HG03175 (cell line): ENCODE results near the gene FILIP1.

ENCODE experiments used
- ATAC-seq: cut with Tn5 transposase; IDR thresholded peaks from one replicate; pipeline ENCODE4 v1.9.1; 2021; ENCODE audit warnings: mild to moderate bottlenecking, moderate library complexity; ENCODE audit not compliant: unreplicated experiment

Gene FILIP1

DNA sequence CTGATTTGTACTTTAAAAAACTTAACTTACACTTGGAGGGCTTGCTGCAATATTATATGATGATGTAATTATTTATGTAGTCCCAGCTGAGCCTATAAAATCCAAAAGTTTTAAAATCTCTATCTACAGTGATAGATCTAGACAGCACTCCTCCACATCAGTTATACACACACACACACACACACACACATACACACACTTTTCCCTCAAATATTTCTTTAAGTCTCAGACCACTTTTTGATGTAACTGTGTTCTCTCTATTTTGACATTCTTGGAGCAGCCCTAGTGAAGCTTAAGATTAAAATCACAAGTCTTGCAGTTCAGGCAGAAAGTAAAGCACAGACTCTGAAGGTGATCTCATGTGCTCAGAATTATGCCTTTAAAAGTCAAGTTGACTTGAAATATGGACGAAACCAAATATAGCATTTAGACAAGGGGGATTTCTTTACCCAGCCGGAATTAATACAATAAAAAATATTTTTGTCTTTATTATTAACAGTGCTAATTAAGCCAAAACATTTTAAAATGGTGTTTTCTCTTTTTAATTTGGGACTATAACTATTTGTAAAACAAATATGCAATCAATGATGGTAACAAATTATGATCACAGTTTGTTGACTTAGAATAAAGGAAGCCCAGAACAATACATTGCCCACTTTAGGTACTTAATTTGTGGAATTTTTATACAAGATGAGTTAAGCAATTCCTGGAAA lies 145.5 kb downstream of the FILIP1 start:
- no peak for ATAC-seq

DNA sequence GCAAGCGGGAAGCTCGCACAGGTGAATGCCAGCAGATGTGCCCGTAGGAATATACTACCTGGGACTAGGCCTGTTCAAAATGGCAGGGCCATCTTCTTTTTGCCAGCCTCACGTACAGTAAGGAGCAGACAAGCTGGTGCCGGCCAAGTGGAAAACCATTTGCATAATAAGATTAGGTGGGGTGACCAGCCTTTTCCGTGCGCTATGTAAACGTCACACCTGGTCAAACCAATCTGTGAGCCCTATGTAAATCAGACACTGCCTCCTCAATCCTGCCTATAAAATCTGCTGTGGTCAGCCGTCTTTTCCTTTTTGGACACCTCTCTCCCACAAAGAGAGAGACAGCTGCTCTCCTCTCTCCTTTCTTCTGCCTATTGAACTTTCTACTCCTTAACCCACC lies 148.2 kb downstream of the FILIP1 start:
- ATAC-seq = no peak

- ATAC-seq = no peak
Measured at GRCh38 chr6:75344455-75344854, 149.1 kb downstream of the FILIP1 start.

- no peak for ATAC-seq
Measured at GRCh38 chr6:75344021-75344420, 149.6 kb downstream of the FILIP1 start.

DNA sequence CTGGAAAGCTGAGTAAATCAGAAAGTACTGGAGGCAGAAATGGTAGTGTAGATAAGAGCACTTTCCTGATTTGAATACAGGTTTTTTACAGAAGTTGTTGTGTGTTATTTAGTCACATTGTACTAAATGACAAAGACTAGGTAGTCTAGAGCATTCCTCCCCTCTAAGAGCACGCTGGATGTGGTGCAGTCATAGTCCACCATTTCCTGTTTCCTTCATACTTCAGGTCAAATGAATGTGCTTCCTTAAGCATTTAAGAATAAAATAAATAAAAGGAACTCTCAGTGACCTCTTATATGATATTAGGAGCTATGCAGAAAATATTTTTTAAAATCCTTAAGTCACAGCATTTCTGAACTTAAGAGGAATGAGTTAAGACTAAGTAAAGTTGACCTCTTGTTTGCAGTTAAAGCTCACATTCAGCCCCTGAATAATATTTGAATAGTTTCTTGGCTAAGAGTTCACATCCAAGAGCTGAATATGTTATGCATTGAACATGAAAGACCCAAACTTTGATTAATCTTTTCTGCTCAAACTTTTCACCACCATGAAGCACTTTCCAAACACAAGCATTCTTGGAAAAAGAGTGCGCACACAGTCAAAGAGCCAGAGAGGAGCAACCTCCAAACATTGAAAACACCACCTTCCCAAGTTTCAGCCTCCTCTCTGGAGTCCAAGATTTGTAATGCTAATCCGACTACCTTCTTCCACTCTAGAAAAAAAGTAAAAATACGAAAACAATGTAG lies 155.6 kb downstream of the FILIP1 start:
- ATAC-seq = no peak

GRCh38 chr6:75334266-75335040 lies 159.1 kb downstream of the FILIP1 start:
- no peak for ATAC-seq

DNA sequence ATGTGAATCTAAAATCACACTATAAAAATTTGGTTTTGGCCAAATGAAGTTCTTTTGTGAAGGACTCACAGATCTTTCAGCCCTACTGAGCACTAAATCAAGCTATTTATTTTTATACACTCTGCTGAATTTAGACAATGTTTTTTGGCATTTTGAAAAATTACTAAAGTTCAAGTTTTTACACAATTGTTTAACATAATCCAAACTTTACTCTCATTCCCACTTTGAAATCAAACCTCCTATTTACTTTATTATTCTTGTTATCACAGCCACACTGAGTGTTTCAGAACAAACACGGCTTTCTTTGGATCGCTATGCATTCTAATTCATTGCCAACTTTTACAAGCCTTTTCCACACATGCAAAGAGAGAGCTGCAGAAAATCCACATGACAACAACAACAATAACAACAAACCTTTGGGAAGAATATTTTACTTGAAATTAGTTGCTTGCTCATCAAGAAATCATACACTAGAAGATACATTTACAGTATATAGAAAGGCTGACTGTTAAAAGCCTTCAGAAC lies 159.9 kb downstream of the FILIP1 start:
- ATAC-seq = no peak

DNA sequence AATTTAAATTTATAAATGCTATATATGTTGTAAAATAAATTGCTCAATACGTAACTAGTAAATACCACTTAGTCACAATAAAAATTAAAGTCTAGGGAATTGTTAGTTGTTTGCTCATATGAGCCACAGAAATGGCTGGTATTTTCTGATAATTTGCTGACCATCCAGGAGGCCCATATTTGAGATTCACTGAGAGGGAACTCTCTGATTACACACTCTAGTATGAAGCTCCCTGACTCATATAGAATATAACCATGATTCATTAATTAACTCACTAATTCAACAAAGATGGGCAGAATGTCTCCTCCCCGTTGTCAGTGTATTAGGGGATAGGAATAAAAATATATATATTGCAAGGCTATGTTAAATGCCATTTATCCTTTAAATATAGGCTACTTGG lies 162.4 kb downstream of the FILIP1 start:
- ATAC-seq = no peak

DNA sequence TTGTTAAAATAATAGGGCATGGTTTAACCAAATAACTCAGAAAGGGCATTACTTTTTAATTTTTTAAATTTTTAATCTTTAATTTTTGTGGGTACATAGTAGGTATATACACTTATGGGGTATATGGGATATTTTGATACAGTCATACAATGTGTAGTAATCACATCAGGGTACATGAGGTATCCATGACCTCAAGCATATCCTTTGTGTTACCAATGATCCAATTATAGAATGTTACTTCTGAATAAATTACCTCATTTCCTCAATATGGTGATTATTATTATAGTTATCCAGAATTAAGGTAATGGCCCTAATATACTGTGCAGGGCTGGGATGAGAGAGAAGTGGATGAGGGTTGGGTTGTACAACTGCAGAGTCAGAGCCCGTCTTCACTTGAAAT lies 163.9 kb downstream of the FILIP1 start:
- no peak for ATAC-seq

DNA sequence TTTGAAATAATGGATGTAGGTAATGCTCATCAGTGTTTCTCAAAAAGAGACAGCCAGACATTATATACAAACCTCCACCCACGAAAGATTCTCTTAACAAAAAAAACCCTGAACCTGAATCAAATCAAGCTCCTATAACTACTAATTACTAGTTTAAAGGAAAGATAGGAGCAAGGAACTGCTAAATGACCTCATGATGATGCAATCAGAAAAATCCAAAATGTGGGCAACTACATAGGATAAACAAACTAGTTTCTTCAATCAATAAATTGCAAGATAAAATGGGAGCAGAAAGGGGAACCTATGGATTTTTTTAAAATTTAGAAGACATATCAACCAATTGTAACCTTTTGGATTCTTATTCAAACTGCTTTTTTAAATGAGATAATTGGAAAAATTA lies 165.8 kb downstream of the FILIP1 start:
- no peak for ATAC-seq

GRCh38 chr6:75326557-75327258 lies 166.9 kb downstream of the FILIP1 start:
- ATAC-seq = no peak

- no peak for ATAC-seq
Measured at GRCh38 chr6:75318900-75319299, 174.7 kb downstream of the FILIP1 start.

DNA sequence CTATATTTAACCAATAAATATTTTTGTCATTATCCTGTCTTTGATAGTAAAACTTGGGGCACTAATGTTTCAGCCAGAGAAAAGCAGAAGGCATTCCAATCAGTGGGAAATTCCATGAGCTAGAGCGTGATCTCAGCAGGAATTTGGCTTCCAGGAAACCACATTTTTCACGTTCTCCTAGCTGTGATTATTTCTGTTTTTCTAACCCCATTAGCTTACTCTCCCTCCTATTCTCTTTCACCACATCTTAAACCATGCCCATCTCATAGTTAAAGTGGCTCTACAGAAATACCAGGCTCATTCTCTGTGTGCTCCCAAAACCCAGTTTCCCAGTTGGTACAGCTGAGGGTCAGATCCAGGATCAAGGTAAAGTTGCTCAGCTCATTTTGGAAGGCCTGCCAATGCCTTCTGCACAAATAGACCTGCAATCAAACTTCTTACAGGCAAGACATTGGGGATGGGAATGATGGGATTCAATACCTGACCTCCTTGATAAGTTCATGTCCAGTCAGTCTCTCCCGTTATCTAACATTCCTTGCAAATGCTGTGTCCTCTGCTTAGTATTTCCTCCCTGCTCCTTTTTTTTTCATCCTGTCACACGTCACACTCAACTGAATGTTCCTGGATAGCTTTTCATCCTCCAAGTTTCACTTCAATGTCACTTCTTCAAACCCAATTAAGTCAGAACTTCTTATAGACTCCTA lies 175.9 kb downstream of the FILIP1 start:
- ATAC-seq = no peak

DNA sequence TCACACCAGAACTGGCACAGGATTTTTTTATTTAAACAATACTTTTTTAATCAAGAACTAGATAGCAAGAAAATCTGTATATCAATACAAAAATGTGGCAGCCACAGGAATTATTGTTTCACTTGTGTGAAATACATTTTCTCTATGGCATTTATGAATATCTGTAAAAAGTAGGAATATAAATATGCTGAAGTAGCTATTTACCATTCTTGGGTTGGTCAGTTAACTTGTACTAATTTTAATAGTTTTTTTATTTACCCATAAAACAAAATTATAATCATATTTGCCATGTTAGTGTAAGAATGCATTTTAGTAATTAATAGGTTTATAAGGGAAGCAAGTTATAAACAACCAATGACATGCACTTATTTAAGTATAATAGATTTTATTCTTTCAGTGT lies 177.6 kb downstream of the FILIP1 start:
- ATAC-seq = no peak

GRCh38 chr6:75308250-75308988 lies 185.2 kb downstream of the FILIP1 start:
- no peak for ATAC-seq

DNA sequence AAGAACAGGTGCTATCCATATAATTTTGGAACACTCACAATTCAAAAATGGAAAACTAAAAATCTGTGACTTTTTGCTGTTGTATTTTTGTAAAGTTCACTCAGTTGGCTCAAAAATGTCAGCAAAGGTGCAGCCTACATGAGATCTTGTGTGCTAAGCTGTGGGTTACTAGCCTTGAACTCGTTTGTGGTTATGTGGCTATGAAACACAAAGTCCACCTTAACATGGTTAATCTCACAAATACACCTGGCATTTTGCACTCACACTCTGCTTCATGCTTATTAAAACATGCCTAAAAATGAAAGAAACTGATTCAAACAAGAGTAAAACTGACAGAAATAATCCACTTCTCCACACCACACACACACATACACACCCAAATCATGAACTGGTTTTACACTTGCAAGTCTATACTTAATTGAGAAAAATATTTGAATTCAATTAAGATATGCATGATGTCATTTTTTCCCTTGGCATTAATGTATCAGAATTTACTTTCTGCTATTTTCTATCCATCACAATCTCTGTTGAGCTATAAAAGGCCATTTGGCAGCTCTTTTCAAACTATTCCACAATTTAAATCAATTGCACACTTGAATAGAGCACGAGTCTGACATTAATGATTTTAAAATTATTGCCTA lies 186.1 kb downstream of the FILIP1 start:
- no peak for ATAC-seq

DNA sequence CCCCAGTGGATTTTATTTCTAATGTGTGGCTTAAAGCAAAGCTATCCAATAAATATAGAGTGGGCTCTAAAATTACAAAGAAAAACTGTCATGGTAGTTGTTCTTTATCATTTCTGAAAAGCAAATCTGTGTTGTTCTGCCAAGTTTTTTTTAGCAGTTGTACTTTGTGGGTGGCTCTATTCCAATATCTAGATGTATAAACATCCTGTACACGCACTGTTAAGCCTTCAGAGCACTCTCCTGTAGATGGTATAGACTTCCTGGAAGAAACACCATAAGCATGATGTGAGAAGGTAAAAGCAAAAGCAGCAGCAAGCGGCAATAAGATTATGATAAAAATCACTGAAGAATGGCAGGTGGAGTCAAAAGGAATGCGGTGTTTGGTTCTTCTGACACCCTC lies 187.5 kb downstream of the FILIP1 start:
- no peak for ATAC-seq

DNA sequence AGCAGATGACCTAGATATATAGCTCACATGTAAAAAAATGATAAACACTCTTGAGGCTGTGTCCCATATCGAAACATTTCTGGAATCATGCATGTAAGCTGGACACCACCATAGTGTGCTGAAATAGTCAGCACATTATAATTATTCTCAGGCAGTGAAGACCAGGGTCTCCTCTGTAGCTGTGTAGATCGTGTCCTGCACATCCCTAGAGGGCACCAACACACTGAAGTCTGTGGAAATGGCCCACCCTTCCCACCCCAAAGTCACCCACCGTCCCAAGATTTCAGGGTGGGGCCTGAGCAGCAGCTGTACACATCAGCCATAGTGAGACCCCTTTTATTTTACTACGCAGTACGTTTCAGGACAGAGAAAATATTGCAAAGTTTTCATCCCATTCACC lies 188.0 kb downstream of the FILIP1 start:
- no peak for ATAC-seq

- ATAC-seq = no peak
Measured at GRCh38 chr6:75302280-75302679, 191.3 kb downstream of the FILIP1 start.
